Right lung (tissue), 10 donors: Measurements from ENCODE around the gene UBE3A. TPM values are rescaled to one million over a fixed set of nuclear protein-coding genes. Genes with fewer than 3 reads are reported as not detected.
"Not testable (repeated sequence)": the region's sequence is repeated elsewhere in the genome, so short reads cannot be mapped to it uniquely, and the experiment has no call there.

Experiments
- DNase-seq, 2 donors: peaks; one replicate each; pipeline ENCODE4 v3.0.0-alpha.2; 2013
- long read RNA-seq, 8 donors: transcript quantifications; one replicate each; lab custom pipeline, GENCODE V29; 2026
- polyA plus RNA-seq, 5 donors: library from polyadenylated mRNA; unstranded; fragments of 120-200 nt; gene quantifications; one replicate each; pipeline versions ENCODE4 v1.2.1 to v1.2.3, GENCODE V29; 2013; ENCODE audit warnings: inconsistent platforms in 1 of 5, low replicate concordance in 1 of 5; ENCODE audit not compliant: insufficient read length in 5 of 5, insufficient read depth in 1 of 5

The UBE3A gene
- polyA plus RNA-seq, result 10 to 100 TPM; 60.5 to 98.1 (median 87.8) TPM
- long read RNA-seq, donor 1, full-length matches to known transcripts, result 8 of 8 reads
- long read RNA-seq, donor 1, partial matches to known transcripts, result 0 of 8 reads
- long read RNA-seq, donor 1, other reads (novel, unspliced or antisense), result 0 of 8 reads
- long read RNA-seq, donor 2, full-length matches to known transcripts, result 8 of 8 reads
- long read RNA-seq, donor 2, partial matches to known transcripts, result 0 of 8 reads
- long read RNA-seq, donor 2, other reads (novel, unspliced or antisense), result 0 of 8 reads
- long read RNA-seq, donor 3, full-length matches to known transcripts, result 5 of 5 reads
- long read RNA-seq, donor 3, partial matches to known transcripts, result 0 of 5 reads
- long read RNA-seq, donor 3, other reads (novel, unspliced or antisense), result 0 of 5 reads
- long read RNA-seq, donor 4, full-length matches to known transcripts, result 5 of 5 reads
- long read RNA-seq, donor 4, partial matches to known transcripts, result 0 of 5 reads
- long read RNA-seq, donor 4, other reads (novel, unspliced or antisense), result 0 of 5 reads
- long read RNA-seq, donor 5, full-length matches to known transcripts, result 9 of 9 reads
- long read RNA-seq, donor 5, partial matches to known transcripts, result 0 of 9 reads
- long read RNA-seq, donor 5, other reads (novel, unspliced or antisense), result 0 of 9 reads
- long read RNA-seq, donor 6, full-length matches to known transcripts, result 8 of 14 reads
- long read RNA-seq, donor 6, partial matches to known transcripts, result 6 of 14 reads
- long read RNA-seq, donor 6, other reads (novel, unspliced or antisense), result 0 of 14 reads
- long read RNA-seq, donor 7, full-length matches to known transcripts, result 10 of 15 reads
- long read RNA-seq, donor 7, partial matches to known transcripts, result 5 of 15 reads
- long read RNA-seq, donor 7, other reads (novel, unspliced or antisense), result 0 of 15 reads
- long read RNA-seq, donor 8, full-length matches to known transcripts, result 1 of 1 reads
- long read RNA-seq, donor 8, partial matches to known transcripts, result 0 of 1 reads
- long read RNA-seq, donor 8, other reads (novel, unspliced or antisense), result 0 of 1 reads

GRCh38 chr15:25438601-25439368, at the start of gene UBE3A:
Gene UBE3A (minus strand): TSS chr15:25439024. CDS start chr15:25409107, 29,917 bp downstream.
- peak; percentile 94 to 95 for DNase-seq

DNA sequence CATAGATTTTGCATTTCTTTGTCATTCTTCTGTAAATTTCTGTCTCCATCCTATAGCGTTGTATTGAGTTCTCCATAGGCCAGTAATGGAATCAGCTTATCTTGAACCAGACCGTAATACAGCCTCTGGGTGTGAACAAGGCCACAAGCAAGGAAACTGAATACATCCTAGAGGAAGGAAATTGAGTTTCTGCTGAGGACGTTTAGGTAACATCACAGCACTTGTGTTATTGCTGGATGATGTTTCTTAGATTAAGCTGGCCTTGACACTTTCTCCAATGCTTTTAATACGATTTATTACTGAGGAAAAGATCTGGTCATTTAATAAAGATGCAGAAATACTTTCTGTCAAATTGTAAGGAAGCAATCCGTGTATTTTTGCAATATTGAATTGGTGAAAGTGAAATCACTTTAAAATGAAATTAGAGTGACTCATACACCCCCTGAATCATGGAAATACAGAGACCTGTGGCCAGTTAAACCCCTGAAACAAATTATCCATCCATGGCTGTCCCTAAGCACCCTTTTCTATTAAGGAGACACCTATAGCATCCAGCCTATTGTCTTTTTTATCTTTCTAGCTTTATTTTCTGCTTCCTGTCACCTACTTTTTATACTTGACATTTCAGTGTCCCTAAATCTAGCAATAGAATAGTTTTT, 48.5 kb upstream of the UBE3A start:
- DNase-seq, result no peak

DNA sequence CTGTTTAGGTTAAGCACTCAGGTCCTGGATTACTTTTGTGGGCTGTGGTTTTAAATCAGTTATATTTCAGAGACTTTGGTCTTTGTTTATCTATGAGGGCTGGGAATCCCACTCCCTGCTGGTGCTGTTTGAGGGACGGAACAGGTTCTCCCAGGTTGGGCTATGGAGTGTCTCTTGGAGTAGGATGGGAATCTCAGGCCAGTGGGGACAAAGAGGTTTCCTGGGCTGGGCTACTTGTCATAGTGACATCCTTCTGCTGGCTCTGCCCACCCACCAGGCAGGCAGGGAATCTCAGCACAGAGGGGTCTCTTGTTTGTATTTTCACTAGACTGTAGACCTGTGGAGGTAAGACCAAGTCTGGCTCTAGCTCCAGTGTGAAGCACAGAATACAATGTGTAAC, 47.2 kb upstream of the UBE3A start:
- DNase-seq, result no peak

GRCh38 chr15:25481208-25481859, 42.5 kb upstream of the UBE3A start:
- peak in 1 of 2 donors; percentile 11 for DNase-seq

DNA sequence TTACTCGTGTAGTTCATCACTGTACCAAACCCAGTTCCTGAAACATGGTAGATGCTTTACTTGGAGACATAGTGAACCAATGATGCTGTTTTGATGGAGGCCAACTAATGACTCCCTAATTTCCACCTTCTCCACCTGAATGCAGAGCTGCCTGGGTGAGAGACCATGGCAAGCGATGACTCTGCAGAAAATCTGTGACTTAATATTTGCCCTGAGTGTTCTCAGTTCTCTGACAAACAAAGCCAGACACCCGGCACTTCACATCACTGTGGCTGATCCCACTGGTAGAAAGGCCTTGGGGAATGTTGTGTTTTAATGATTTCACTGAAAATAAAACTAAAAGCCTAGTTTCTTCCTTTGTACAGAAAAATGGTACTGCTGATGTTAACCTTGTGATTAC, 39.5 kb upstream of the UBE3A start:
- DNase-seq, result no peak

DNA sequence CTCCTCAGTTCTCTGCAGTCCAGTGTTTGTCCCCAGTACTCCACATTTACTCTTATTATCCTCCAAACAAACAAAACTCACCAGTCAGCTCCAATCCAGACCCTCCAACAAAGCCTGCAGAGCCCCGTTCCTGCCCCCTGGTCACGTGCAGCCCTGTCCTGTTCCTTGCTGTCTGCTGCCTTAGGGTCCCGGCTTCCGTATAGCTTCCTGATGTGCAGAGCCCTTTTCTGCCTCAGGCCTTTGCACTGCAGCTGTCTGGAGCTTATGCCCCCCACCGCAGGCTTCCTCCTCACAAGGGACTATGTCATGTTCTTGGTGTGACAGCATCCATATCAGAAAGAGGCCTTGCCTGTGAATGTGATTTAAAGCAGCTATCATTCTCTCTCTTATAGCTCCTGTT, 39.0 kb upstream of the UBE3A start:
- no peak for DNase-seq

DNA sequence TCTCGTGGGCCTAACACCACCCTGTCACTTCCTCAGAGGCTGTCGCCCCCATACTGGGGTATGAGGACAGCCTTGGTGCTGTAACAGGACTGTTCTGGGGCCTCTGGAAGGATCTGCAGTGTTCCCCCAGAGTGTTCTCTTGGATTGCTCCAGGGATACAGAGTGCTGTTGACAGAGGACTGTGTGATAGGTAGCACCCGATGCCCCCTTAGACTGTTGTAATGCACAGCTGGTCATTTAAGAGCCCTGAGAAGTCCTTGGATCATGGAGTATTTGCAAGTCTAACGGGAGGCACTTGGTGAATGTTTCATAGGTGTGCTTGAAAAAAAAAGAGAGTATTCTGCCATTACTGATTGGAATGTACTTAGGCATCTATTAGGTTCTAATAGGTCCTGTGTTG, 35.4 kb upstream of the UBE3A start:
- no peak for DNase-seq

DNA sequence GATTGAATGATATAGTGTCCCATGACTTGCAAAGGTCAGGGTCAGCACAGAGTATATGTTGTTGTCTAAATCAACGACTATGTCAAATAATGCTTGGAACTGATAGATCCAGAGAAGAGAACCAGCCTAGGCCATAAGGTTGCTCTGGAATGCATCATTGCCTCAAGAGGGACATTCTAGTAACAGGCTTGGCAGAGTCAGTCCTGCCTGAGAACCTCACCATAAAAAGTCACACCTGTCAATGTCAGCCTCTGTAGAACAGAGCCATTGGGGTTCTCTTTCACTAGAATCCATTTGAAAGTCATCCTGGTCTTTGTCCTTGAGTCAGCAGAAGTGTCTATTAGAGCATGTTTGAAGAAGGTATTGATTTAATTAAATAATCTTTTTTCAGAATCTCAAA, 31.4 kb upstream of the UBE3A start:
- no peak for DNase-seq

DNA sequence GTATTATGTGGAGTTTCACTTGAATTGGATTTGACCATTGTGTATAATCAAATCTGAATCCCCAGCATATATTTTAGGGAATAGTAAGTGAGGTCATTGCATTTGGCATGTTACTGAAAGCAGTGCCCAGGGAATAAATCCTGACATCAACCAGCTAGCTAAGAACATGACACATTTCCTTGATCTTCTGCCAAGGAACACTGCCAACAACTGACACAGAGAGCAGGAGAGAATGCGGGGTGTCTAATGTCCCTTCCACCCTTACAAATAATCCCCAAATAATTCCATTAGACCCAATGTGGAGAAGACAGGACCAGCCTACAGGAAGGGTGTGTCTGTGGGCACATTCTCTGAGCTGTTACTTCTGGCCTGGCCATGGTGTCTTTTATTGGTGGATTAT, 30.6 kb upstream of the UBE3A start:
- no peak for DNase-seq

DNA sequence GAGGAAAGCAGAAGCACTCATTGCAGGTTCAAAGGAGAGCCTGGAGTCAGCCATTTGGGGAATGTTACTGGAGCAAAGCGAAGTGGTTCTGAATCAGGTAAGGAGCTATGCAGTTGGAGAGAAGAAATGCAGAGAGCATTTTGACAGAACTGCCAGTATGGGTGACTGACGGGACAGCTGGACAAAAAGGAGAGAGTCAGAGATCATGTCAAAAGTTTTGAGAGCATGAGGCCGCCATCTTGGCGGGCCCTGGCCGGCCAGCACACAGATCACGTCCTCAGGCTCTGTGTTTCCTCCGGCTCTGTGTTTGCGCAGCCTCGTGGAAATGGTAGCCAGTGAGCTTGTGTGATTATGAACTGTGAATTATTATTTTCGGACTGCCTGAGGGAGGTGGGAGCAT, 29.8 kb upstream of the UBE3A start:
- no peak for DNase-seq

DNA sequence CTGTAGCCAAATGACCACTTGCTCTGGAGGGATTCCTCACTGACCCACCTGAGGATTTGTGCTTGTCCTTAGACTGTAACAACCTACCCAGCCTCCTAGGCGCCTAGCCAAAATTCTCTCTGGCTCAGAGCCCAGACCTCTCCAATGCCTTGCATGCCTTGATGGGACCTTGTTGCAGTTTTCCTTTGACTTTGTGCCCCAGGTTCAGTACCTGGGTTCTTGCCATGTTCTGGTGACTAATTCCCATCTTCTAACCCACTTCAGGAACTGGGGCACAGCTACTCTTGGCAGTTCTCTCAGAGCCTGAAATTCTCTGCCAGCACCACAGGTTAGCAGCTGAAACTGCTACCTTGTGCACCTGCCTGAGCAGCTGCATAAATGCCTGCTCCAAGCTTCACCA, 27.0 kb upstream of the UBE3A start:
- DNase-seq, result peak; percentile 54 to 55

DNA sequence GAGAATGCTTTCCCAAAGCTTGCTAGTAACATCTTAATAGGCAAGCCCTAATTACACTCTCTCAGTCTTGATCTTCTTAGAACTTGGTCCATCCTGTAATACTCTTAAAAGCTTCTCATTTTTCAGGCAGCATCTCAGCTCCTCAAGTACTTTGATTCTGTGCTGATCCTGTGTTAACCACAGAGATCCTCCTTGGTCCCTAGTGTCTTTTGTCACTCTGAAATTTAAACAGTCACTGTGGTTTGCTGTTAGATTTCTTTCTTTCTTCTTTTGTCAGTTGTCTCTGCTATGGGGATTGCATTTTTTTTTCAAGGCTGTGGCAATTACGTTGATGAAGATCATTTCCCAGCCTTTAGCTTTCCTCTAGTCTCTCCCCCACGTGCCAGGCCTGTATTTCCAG, 26.0 kb upstream of the UBE3A start:
- DNase-seq, result no peak

DNA sequence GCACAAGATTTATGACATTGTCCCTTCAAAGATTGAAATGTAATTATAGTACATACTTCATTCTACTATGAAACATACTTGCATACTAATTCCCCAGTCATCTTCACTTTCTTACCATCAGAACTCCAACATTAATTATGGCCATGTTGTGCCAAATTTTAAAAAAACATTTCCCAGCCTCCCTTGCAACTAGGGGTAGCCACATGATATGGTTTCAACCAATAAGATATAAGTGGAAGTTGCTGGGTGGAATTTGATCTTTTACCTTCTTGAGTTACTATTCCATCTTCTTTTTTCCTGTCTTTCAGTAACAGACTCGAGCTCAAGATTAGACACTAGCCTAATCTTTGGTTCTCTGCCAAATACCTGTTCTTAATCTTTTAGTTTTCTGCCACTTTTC, 25.6 kb upstream of the UBE3A start:
- DNase-seq, result no peak

DNA sequence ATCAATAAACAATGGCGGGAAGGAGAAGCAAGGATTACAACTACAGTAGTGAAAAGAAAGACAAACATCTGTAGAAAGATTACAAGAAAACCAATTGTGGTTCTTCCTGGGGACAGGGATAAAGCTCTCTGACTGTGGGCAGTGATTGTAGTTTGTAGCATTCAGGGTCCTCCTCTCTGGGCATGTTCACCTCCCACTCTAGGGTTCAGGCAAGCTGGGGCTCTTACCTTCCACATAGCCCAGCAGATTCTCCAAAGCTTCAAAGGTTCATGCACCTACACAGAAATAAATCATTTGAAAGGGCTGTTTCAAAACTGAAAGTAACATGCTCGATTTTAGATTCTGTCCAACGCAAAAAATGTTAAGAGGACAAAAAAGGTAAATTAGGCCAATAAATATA, 17.4 kb upstream of the UBE3A start:
- no peak for DNase-seq

- no peak for DNase-seq
These were observed 16.4 kb upstream of the UBE3A start for GRCh38 chr15:25455226-25455625.

GRCh38 chr15:25454771-25455170, 15.9 kb upstream of the UBE3A start:
- DNase-seq, result no peak

DNA sequence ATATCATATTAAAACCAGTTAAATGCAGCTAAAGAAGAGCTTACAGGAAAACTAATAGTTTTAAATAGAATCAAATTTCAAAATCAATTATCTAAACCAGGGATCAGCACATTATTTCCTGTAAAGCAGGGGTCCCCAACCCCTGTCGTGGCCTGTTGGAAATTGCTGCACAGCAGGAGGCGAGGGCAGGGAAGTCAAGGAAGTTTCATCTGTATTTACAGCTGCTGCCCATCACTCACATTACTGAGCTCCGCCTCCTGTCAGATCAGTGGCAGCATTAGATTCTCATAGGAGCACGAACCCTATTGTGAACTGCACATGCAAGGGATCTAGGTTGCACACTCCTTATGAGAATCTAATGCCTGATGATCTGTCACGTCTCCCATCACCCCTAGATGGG, 14.4 kb upstream of the UBE3A start:
- DNase-seq, result not testable (repeated sequence)

- DNase-seq, result no peak
These were observed 12.7 kb upstream of the UBE3A start for GRCh38 chr15:25451501-25451900.

DNA sequence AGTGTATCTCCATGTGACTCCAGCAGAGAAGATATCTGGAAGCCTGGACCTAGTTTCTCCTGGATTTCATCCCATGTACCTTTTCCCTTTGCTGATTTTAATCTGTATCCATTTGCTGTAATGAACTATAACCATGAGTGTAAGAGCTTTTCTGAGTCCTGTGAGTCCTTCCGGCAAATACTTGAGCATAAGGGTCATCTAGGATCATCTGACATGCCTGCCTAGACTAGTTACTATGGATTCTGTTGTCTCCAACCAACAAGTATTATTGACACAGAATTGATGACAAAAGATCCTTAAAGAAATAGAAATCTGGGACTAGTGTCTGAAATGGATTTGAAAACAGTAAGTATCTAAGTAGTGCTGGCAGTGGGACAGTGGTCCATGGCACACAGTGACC, 11.3 kb upstream of the UBE3A start:
- DNase-seq, result no peak

GRCh38 chr15:25446076-25446475, 7.3 kb upstream of the UBE3A start:
- no peak for DNase-seq

GRCh38 chr15:25445412-25445811, 6.6 kb upstream of the UBE3A start:
- no peak for DNase-seq
